HuH-7 (cell line): ENCODE data around the gene BTD.
"Not testable (repeated sequence)": the region's sequence is repeated elsewhere in the genome, so short reads cannot be mapped to it uniquely, and the experiment has no call there.

Experiments
- DNase-seq: peaks from one replicate; pipeline ENCODE4 v3.0.0; 2011; ENCODE audit warnings: low spot score

Gene BTD

DNA sequence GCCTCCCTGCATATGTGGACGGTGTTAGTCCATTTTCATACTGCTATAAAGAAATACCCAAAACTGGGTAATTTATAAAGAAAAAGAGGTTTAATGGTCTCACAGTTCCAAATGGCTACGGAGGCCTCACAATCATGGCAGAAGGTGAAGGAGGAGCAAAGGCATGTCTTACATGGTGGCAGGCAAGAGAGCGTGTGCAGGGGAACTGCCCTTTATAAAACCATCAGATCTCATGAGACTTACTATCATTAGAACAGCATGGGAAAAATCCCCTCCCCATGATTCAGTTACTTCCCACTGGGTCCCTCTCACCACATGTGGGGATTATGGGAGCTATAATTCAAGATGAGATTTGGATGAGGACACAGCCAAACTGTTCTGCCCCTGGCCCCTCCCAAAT, 1.3 kb downstream of the BTD start:
- DNase-seq, result not testable (repeated sequence)

DNA sequence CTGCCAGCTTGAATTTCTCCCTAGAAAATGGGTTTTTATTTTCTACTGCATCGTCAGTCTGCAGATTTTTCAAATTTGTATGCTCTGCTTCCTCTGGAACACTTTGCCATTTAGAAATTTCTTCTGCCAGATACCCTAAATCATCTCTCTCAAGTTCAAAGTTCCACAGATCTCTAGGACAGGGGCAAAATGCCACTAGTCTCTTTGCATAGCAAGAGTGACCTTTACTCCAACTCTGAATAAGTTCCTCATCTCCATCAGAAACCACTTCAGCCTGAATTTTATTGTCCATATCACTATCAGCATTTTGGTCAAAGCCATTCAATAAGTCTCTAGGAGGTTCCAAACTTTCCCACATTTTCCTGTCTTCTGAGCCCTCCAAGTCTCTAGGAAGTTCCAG, 3.0 kb downstream of the BTD start:
- DNase-seq, result not testable (repeated sequence)

DNA sequence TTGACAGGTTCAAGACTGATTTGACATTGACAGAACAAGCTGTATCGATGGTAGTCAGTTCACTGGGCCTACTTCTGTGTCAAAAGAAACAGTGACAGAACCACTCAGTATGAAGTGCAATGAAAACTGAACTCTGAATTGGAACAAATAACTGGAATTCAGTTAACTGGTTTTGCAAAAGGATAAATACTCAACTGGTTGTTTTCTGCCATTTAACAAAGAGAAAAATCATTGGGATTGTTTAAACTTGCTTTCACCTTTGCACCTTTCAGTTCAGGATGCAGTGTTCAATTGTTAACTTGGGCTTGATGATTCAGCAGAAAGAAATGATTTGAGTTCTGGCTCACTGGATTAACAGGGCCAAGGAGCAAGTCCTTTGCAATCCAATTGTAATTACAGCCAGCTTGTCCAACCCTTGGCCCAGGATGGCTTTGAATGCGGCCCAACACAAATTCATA, 4.9 kb downstream of the BTD start:
- peak; percentile 48 for DNase-seq

DNA sequence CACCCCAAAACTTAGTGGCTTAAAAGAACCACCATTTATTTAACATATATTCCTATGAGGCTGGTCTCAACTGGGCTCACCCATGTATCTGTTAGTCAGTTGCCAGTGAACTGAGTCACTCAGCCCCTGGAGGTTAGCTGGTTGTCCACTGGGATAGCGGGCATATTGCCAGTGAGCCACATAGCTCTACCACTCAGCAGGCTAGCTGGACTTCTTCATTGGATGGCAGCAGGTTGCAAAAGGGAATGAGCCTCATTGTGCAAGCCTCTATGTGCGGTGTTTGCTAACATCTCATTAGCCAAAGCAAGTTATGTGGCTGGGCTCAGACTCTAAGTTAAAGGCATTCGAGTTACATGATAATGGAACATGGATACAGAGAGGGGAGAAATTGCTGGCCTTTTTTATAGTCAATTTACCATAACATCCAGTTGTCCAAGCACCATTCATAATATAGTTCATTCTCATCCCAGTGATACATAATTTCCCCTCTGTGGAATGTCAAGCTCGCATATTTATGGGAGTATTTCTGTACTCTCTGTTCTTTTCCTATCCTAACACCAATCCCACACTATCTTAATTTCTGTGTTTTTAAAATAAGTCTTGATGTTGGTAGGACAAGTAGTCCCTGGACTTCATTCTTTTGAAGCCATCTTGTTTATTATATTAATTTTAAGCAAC, 8.7 kb downstream of the BTD start:
- DNase-seq, result peak; percentile 79

DNA sequence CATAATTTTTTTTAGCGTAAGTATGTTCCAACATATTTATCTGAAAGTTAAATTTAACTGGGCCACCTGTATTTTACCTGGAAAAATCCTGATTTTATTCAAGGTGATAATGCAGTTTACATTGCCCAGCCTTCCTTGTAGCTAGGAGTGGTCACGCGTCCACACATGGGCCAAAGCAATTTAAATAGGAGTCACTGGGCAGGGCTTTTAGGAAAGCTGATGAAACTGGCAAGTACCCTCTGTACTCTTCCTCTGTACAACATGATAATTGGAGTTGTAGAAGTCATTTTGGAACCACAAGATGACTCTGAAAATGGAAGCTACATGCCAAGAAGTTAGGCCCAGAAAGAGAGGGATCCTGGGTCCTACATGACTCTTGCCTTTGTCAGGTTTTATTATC, 9.5 kb downstream of the BTD start:
- DNase-seq, result no peak

DNA sequence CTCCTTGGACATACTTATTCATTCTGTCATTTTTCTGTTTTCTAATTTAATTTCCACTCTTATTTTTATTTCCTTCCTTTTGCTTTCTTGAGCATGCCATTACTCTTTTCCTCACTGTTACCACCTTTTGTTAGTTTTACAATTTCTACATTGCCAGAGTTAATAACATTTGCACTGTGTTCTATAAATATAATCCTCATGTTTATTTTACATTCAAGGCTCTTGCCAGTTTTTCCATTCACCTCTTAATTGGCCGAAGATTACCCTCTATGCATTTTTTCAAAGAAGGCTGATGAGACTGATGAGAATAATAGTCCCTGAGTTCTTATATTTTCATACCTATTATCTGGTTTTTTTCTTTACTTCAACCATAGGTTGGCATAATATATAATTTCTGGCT, 10.5 kb downstream of the BTD start:
- no peak for DNase-seq

DNA sequence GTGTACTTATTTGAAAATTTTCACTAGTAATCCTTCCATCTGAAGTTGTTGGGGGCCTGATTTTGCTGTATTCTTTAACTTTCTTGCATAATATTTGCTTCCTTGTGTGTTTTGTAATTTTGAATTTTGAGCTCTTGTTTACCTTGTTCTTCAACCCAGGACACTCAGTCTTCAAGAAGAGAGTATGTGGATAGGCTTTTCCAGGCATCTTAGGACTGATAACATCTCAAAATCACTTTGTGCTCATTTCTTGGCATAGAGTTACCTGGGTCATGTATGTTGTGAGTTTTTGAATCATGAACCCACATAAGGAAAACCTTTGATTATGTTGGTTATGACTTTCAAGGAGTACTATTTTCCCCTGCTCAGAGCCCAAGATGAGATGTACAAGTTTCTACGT, 13.4 kb downstream of the BTD start:
- DNase-seq, result no peak

DNA sequence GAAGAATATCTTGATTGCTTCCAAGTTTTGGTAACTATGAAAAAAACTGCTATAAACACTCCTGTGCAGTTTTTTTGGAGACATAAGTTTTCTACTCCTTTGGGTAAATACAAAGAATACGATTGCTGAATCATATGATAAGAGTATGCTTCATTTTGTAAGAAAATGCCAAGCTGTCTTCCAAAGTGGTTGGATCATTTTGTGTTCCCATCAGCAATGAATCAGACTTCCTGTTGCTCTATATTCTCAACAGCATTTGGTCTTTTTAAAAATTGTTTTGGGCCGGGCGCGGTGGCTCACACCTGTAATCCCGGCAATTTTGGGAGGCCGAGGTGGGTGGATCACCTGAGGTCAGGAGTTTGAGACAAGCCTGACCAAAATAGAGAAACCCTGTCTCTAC, 14.5 kb downstream of the BTD start:
- DNase-seq, result no peak

DNA sequence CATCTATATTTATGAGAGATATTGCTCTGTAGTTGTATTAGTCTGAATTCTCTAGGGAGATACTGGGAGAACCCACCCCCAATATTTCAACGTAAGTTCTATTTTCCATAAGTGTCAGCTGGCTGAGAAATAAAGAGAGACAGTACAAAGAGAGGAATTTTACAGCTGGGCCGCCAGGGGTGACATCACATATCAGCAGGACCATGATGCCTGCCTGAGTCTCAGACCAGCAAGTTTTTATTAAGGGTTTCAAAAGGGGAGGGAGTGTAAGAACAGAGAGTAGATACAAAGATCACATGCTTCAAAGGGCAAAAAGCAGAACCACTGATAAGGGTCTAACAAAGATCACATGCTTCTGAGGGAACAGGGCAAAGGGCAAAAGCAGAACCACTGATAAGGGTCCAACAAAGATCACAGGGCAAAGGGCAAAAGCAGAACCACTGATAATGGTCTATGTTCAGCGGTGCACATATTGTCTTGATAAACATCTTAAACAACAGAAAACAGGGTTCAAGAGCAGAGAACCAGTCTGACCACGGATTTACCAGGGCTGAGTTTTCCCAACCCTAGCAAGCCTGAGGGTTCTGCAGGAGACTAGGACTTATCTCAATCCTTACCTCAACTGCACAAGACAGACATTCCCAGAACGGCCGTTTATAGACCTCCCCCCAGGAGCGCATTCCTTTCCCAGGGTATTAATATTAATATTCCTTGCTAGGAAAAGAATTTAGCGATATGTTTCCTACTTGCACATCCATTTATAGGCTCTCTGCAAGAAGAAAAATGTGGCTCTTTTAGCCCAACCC, 18.3 kb downstream of the BTD start:
- not testable (repeated sequence) for DNase-seq

DNA sequence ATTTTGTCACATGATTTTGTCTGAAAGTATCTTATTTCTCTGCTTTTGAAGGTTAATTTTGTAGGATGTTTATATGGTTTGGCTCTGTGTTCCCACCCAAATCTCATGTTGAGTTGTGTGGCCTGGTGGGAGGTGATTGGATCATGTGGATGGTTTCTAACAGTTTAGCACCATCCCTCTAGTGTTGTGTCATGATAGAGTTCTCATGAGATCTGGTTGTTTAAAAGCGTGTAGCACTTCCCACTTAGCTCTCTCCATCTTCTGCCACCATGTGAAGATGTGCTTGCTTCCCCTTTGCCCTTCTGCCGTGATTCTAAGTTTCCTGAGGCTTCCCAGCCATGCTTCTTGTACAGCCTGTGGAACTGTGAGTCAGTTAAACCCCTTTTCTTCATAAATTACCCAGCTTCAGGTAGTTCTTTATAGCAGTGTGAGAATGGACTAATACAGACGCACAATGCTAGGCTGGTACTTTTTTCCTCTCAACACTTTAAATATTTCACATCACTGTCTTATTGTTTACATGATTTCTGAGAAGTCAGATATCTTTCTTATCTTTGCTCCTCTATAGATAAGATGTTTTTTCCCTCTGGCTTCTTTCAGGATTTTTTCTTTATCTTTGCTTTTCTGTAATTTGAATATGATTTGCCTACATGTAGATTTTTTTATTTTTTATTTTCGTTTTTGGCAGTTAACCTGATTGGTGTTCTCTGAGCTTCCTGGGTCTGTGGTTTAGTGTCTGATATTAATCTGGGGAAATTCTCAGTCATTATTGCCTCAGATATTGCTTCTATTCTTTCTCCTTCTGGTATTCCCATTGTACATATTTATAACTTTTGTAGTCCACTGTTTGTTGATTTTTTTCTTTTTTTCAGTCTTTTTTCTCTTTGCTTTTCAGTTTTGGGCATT, 22.2 kb downstream of the BTD start:
- no peak for DNase-seq

DNA sequence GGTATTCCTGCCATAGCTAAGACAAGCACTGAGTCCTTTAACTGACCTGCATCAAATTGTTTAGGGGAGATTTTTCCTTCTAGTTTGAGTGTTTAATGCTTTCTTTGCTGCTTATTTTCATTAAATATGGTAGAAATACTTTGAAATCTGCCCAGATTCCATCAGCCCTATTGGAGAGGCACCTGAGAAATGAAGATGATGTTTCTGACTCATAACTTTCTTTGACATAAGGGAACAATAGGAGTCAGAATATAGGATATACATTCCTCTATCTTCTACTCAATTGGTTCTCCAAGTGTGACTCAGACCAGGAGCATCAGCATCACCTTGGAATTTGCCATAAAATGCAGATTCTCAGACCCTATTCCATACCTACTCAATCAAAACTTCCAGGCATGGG, 27.4 kb downstream of the BTD start:
- no peak for DNase-seq

DNA sequence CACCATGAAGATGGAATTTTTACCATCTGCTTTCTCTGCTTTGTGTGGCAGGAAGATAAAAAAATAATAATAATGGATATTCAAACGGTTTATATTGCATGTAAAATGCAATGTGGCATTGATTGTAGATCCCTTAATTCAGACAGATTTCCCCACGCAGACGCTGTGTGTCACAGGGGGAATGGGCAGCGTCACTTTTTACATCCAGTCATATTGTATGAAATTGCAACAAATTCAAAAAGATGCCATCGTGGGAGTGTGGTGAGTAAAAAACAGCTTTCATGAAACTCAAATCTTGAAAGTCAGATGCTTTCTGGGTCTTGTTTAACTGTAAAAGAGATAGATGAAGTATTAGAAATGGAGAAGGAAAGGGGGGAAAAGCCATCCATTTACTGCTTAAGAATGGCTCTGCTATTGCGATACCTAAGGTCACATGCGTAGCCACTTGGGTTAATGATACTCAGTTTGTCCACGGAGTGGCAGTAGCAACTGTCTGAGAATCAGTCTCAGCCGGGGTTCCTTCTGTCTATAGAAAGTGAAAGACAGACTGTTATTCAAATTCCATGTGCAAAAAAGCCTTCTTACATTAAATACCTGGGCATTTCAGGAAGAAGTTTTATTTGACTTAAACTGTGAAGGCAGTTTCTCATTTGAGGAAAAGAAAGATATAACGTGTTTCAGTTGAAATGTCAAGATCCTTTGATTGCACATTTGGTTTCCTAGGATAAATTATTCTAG, 28.5 kb downstream of the BTD start:
- peak; percentile 78 for DNase-seq

DNA sequence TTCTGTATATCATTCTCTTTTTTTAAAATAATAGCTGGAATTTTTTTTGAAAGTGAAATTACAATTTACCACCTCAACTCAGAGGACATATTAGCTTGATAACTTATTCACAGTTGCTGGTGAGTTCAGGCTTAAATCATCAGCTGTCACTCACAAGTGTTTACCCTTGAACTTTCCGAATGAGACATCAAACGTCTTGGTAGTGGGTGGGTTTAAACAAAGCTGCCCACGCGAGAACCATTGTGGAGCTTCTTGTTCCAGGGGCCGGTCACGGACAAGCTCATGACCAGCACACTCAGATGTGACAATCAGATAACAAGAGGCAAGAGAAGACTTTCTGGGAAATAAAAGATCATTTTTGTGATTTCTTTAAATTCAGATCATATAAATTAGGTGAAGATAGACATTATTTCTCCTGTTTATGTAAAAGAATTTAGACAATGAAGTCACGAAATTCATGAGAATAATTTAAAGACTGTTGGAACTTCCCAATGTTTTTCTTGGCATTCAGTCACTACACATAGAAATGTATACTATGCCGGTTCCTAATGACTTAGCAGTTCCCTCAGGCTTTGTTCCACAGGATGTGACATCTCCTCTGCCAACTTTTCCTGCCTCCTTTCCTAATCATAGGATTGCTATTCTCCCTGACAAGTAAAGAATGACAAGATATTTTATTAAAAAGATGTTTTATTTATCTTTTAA, 29.3 kb downstream of the BTD start:
- DNase-seq, result no peak

DNA sequence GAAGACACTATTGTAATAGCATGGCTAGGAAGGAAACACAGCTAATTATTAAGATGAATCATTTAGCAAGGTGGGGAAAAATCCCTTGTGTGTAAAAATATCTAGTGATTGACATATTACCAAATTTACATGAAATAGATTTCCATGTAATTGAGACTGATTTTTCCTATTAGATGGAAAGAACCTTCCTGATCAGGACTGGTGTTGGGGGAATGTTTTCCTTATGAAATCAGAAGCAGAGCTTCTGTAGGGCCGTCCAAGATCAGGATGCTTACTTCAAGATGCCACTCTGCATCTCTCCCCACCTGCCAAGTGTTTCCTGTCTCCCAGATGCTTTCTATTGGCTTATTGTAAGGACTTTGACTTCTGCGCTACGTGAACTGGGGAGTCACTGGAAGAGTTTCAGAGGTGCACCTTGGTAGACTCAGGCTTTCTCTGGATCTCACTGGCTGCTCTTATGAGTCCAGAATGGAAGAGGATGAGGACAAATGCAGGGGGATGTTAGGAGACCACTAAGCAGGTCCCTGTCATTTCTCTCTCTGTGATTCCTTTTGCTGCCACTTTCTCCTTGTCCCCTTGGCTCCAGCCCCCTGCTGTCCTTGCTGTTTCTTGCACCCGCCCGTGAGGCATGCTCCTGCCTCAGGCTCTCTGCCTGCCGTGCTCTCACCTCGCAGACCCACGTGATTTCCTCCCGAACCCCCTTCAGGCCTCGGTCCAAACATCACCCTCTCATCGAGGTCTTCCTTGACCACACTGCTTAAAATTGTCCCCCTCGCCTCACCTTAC, 30.1 kb downstream of the BTD start:
- no peak for DNase-seq

DNA sequence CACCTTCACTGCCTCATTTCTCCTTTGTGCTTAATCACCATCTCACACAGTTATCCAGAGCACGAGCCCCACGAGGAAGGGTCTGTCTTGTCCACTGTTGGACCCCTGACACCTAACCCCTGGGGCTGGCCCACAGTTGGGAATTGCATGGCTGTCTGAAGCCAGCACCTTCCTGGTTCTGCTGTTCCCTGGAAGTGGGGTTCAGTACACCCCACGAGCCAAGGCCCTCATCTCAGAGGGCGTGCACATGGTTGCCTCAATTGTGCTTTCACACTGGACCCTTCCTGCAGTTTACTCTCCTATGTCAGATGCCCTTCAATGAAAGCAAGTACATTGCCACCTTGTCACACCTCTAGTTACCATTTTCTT, 30.7 kb downstream of the BTD start:
- DNase-seq, result no peak

DNA sequence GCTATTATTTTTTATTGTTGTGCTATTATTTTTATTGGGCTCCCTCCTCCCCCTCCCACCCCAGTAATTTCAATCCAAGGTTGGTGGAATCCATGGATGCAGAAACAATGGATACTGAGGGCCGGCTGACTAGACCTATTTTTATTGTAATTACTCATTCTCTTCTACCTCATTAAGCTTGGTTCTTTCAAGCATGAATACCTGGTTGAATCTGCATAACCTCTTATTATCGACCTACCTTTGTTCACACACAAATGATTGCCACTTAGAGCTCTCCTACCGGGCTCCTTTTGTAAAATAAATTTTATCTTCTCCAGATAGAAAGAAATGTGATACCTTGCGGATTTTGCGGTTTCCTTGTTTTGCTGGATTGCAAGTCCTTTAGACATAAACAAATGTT, 31.6 kb downstream of the BTD start:
- no peak for DNase-seq

DNA sequence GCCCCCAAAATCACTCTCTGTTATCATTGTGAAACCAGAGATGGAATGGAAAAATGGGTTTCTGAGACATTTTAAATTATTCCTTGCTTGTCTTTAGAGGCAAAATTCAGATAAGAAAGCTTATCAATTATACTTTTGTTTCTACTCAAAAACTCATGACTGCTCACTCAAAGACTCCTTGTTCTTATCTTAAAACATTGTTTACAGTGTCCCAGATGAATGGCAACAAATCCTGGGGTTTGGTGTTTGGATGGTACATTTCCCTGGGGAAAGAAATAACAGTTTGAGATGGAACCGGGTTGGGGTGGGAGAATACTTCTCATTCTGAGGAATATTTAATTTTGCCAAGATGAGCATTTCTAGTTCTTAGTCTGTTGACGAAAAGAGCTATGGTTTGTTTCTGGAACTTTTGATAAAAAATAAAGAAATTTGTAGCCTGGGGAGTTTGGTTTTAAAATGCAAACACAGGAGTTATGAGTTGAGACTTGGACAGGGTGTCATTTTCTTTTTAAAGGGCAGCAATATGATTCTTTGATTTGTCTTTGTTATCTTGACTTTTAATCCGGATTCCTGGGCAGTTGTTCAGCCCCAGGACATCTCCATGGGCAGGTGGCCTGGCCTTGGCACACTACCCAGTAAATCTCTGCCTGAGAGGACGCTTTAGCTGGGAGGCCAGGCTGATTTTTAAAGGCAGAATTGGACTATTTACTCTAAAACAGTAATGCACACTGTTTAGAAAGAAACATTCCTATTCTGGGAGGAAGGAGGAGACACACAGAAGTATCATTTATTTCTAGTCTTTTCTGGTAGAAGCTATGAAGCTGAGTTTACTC, 32.4 kb downstream of the BTD start:
- DNase-seq, result no peak

DNA sequence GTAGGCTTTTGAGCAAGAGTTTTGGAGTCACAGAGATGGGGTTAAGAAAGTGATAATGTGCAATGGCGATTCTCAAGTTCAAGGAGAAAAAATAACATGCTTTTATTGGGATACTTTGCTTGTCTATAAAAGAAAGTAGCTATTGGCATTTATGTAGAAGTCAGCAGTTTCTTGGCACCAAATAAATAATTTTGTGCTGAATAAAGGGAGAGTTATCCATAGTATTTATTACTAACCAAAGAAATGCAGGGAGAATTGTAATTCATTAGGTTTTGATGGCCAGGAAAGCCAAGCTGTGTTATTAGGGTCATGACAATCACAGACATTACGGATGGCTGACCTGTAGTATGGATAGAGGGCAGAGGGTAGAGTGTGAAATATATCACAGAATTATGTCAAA, 33.1 kb downstream of the BTD start:
- DNase-seq, result no peak

DNA sequence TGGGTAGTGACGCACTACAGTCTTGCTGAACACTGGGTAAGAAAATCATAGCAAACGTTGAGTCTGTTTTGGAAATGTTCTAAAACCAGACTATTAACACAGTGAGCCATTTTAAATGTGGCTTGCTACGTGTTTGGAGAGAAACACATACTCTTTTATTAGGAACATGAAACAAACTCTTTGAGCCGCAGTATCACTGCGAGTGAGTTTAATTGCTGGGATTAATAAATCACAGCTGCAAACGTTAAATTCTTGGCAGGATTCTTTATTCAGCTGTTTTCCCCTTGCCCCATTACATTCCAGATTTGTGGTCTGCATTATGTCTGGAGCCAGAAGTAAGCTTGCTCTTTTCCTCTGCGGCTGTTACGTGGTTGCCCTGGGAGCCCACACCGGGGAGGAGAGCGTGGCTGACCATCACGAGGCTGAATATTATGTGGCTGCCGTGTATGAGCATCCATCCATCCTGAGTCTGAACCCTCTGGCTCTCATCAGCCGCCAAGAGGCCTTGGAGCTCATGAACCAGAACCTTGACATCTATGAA, 33.6 kb downstream of the BTD start:
- DNase-seq, result no peak
